Astrocyte of the spinal cord (primary cell): ENCODE results near the gene GTPBP4.
A peak's percentile ranks its signal among the peaks of the same experiment; 100 is the strongest.

Source experiments
- DNase-seq: peaks from one replicate; pipeline ENCODE4 v3.0.0; 2011; ENCODE audit warnings: low read depth, low spot score
- H3K4me3 ChIP-seq: 2 replicates; pipeline ENCODE4 v1.5.1; 2011; ENCODE audit warnings: low read depth, mild to moderate bottlenecking, low read length, moderate library complexity
- in situ Hi-C: cut with HindIII; loops from 2 replicates; pipeline ENCODE4 v1.10.0; 2017; ENCODE audit warnings: low sequenced_read_pairs
- TF ChIP-seq, protein P1 (sequence below): IDR thresholded peaks from 2 replicates; pipeline ENCODE4 v1.5.1; 2012; ENCODE audit warnings: low read depth, mild to moderate bottlenecking, low read length, inconsistent platforms

GTPBP4 gene

DNA sequence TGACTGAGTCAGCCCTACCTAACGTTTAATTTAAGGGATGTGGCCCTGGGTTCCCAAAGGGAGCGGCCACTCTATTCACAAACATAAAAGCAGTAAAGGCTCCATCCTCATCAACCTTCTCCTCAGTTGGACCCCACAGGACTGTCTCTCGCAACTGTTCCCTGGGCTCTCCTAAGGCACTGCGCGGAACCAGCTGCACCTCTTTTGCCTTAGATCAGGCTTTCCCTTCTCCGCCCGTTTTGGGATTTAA lies 689 bp upstream of the GTPBP4 start:
- TF ChIP-seq, protein P1, sequence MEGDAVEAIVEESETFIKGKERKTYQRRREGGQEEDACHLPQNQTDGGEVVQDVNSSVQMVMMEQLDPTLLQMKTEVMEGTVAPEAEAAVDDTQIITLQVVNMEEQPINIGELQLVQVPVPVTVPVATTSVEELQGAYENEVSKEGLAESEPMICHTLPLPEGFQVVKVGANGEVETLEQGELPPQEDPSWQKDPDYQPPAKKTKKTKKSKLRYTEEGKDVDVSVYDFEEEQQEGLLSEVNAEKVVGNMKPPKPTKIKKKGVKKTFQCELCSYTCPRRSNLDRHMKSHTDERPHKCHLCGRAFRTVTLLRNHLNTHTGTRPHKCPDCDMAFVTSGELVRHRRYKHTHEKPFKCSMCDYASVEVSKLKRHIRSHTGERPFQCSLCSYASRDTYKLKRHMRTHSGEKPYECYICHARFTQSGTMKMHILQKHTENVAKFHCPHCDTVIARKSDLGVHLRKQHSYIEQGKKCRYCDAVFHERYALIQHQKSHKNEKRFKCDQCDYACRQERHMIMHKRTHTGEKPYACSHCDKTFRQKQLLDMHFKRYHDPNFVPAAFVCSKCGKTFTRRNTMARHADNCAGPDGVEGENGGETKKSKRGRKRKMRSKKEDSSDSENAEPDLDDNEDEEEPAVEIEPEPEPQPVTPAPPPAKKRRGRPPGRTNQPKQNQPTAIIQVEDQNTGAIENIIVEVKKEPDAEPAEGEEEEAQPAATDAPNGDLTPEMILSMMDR: no peak
- peak; percentile 35 for DNase-seq
- in situ Hi-C loops: no loop called here
- H3K4me3 ChIP-seq: peak overlapping the region; percentile 99

DNA sequence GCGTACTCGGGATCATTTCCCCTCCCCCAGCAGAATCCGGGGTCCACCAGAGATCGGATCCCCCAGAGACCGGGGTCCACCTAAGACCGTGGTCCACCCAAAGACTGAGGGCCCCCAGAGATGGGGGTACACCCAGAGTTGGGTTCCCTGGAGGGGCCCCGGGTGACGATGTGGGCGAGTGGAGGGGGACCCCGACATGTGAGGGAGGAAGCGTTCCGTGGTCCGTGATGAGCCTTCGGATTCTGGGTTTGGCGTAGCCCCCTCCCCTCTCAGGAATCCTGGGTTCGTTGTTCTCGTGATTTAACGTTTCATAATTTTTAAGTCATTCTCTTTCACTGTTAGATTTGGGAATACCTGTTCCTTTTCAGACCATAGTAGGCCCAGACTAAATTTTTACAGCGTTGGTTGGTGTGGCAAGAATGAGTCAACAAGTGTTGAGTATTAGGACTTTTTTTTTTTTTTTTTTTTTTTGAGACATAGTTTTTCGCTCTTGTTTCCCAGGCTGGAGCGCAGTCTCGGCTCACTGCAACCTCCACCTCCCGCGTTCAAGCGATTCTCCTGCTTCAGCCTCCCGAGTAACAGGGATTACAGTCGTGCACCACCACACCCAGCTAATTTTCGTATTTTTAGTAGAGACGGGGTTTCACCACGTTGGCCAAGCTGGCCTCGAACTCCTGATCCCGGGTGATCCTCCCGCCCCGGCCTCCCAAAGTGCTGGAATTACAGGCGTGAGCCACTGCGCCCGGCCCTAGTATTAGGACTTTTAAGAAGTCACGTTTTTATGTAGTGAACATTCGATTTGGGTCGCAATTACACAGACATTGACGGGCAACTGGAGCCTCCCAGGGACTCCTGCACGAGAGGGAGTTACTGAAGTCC lies 672 bp downstream of the GTPBP4 start:
- TF ChIP-seq, protein P1: no peak
- in situ Hi-C loops: no loop called here
- H3K4me3 ChIP-seq: peak overlapping the region; percentile 99
- no peak for DNase-seq

DNA sequence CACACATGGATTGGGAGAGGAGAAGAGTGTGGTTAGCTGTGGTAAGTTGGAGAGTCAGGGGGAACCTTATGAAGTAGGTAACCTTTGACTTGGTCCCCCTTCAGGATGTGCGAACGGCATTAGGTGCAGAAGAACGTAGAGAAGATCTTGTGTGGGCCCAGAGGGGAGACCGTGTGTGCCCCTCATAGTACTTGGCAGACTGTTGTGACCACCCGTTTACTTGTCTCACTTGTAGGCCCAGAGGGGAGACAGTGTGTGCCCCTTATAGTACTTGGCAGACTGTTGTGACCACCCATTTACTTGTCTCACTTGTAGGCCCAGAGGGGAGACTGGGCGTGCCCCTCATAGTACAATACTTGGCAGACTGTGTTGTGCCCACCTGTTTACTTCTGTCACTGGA lies 2.6 kb downstream of the GTPBP4 start:
- H3K4me3 ChIP-seq: no peak overlapping the region
- in situ Hi-C loops: no loop called here
- TF ChIP-seq, protein P1: no peak
- no peak for DNase-seq

DNA sequence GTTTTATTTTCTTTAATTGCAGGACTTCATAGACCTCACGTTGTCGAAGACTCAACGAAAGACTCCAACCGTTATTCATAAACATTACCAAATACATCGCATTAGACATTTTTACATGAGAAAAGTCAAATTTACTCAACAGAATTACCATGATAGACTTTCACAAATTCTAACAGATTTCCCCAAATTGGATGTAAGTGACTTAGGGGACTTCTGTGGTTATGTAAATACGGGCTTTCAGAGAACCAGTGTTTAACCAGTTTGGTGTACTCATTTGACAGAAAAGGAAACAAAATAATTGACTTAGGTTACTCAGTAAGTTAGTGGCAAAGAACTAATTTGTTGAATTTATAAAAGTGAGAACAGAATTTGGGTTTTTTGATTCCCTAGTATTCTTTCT lies 4.2 kb downstream of the GTPBP4 start:
- no peak for DNase-seq
- in situ Hi-C loops: no loop called here
- TF ChIP-seq, protein P1: no peak
- H3K4me3 ChIP-seq: no peak overlapping the region

DNA sequence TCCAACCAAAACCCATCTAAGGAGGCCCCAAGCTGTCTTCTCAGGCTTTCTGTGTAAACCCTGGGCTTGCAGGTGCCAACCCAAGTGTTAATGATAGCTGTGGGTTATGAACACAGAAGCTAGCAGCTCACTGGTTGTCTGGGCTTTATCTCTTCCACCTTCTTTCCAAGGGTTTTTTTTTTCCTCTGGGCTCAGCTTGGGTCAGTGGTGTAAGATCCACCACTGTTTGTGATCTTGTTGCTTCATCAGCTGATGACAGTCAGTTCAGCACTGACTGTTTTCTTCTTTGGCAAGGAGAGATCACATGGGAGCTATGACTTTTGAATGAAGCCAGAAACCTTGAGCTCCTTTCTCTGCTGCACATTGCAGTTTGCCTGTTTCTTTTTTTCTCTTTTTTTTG lies 4.6 kb downstream of the GTPBP4 start:
- H3K4me3 ChIP-seq: no peak overlapping the region
- in situ Hi-C loops: no loop called here
- TF ChIP-seq, protein P1: no peak
- no peak for DNase-seq

DNA sequence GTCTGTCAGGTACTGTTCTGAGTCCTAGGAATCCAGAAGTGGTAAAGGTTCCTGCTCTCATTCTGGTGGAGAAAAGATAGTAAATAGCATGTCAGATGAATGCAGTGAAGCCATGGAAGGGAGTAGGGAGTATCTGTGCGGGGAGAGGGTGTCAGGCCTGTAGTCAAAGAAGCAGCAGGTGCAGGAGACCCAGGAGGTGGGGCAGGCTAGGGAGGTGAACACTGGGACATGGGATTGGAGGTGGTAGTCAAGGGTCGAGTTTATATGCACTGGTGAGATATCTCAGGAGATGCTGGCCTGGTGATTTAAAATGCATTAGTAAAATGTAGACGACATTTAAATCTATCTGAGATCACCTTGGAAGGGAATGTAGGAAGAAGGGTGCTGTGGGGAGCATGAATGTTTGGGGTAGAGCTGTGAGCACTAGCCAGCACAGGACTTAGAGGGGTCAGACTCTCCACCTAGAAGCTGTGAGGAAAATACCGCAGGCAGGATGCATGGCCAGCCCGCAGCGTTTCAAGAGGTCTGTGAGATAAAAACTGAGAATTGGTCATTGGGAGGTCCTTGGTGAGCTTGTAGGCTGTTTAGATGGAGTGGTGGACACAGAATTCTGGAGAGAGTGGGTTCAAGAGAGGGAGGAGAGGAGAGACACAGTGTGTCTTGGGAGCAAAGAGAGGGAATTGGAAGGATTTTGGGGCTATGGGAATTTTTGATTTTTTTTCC lies 6.8 kb downstream of the GTPBP4 start:
- no peak for DNase-seq

More for the DNA sequence above, 6.8 kb downstream of the GTPBP4 start:
- no peak overlapping the region for H3K4me3 ChIP-seq
- in situ Hi-C loops: no loop called here
- TF ChIP-seq, protein P1: no peak
